HG02884 (cell line): Measurements from ENCODE around the gene GGACT.
"Not testable (repeated sequence)": the region's sequence is repeated elsewhere in the genome, so short reads cannot be mapped to it uniquely, and the experiment has no call there.

Experiments
- ATAC-seq: cut with Tn5 transposase; IDR thresholded peaks from one replicate; pipeline ENCODE4 v1.9.1; 2021; ENCODE audit warnings: mild to moderate bottlenecking, moderate library complexity; ENCODE audit not compliant: unreplicated experiment

The GGACT gene

DNA sequence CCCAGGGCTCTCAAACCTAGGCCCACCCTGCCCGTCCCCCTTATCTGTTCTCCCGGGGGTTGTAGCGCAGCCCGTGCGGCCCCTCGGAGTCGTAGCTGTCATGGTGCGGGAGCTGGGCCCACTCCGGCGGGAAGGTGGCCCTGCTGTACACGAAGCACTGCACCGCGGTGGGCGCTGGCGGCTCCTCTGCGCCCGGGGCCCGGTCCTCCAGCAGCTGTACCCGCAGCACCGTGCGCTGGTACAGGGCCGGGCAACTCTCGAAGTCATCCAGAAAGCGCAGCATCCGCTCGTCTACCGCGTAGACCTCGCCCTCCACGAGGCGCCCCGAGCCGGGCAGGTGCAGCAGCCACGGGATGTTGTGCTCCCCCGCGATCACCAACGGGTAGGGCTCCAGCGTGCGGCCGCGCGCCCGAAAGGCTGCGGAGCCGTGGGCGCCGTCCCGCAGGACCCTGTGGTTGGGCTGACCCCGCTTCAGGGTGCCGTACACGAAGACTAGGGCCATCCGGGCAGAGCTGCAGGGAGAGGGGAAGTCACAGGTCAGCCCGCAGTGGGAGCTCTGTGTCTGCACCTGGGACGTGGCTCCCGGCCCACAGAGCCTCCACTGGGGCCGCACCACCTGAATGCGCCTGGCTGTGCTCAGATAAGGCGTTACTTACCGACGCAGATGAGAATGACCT lies 56.4 kb downstream of the GGACT start:
- no peak for ATAC-seq

GRCh38 chr13:100530671-100531213 lies 57.8 kb downstream of the GGACT start:
- no peak for ATAC-seq

DNA sequence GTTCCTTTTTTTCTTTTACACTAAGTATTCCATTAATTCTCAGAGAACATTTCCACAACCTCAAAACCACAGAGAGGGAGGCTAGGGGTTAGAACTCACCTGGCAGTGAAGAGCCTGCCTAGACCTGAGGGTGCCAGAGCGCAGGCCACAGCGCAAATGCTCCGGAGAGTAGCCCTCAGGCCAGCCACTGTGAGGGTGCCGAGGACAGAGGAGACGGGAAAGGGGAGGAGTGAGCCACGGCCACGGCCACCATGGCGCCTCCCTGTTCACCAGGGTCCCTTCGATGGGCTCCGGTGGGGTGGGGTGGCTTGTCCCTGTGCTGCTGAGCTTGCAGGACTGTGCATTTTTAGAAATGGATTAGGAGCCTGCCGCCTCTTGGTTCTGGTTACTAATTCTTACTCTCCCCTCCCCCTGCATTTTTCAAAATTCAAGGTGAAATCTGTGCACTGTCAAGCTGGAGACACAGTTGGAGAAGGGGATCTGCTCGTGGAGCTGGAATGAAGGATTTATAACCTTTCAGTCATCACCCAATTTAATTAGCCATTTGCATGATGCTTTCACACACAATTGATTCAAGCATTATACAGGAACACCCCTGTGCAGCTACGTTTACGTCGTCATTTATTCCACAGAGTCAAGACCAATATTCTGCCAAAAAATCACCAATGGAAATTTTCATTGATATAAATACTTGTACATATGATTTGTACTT lies 58.8 kb downstream of the GGACT start:
- ATAC-seq = no peak

- ATAC-seq = no peak
Measured at GRCh38 chr13:100528820-100529219, 59.8 kb downstream of the GGACT start.

DNA sequence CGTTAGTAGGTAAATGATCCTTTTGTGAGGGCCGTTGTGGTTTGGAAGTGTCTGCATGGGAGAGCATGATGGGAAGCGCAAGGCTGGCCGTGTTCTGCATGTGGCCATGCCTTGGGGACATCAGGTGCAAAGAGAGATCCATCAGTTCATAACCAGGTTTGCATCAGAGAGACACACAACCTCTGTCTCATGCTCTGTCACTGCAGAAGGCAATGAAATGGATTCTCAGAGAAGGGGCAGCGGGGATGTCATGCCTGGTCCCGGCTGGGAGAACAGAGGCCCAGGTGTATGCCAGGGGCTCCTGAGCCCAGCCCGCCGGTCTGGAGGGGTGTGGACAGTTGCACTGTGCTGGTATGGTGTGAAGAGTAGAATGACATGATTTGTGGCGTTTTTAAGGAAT lies 60.2 kb downstream of the GGACT start:
- no peak for ATAC-seq

DNA sequence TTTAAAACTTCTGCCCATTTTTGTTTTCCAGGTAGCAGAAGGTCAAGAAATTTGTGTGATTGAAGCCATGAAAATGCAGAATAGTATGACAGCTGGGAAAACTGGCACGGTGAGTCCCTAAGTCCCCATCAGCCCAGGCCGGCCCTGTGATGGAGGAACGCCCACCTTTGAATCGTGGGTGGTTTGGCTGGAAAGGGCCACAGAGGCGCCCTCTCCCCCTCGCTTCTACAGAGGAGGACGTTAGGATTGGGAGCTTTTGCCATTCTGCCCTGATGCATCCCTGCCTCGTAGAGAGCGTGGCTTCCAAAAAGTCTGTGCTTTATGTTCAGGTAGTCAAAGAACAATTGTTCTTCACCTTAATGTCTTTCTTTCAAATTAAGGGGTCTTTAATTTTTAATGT lies 60.9 kb downstream of the GGACT start:
- no peak for ATAC-seq

- ATAC-seq = no peak
Measured at GRCh38 chr13:100526318-100527000, 62.1 kb downstream of the GGACT start.

GRCh38 chr13:100525453-100526317 lies 62.9 kb downstream of the GGACT start:
- no peak for ATAC-seq

DNA sequence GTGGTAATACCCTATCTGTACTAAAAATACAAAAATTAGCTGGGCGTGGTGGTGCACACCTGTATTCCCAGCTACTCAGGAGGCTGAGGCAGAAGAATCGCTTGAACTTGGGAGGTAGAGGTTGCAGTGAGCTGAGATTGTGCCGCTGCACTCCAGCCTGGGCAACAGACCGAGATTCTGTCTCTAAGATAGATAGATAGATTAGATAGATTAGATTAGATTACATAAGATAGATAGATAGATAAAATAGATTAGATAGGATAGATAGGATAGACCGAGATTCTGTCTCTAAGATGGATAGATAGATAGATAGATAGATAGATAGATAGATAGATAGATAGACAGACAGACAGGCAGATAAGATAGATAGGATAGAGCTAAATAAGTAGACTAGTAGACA lies 63.9 kb downstream of the GGACT start:
- not testable (repeated sequence) for ATAC-seq

DNA sequence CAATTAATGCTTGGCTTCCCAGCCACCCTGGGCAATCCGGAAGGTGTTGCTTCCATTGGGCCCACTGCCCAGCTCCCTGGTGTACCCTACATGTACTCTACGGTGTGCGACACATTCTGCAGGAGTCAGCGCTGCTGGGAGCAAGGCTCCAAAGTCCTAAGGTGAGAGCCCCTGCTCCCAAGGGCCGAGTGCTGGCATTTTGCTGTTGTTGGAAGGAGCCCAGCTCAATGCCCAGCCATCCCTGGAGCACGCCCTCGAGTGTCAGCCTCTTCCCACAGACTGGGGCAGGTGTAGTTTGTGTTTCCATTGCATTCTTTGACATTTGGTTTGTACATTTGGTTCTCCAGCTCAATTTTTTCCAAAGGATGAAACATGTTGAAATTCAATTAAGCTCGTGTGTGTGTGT lies 64.6 kb downstream of the GGACT start:
- ATAC-seq = no peak

GRCh38 chr13:100523411-100523810 lies 65.2 kb downstream of the GGACT start:
- ATAC-seq = no peak

DNA sequence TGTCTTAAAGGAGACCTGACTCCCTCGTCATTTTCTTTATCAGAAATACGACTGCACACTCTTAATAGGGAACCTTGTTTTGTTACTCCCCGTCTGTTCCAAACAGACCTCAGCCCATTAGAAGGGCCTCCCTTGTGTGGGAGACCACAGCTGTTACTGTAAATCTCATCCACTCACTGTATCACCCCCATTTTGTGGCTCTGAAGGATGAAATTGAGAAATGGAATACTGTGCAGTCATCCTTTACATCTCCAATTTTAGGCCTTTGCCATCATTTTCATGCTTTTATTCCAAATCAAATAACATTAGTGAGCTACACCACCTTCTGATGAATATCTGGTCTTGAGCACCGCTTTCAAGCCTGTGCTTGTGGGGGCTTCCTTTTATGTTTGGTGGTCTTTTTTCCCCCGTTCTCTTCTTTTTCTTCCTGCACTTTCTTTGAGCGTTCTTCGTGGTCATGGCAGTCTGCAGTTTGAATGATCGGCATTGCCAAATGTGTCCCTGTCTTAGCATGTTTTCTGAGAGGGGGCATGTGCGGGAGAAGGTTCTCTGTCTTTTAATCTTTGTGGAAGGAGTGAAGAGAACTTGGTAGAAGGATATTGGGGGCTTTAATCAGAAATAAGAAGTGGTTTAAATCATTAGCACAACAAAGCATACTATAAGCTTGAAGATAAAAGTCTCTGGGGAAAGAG lies 65.8 kb downstream of the GGACT start:
- no peak for ATAC-seq

DNA sequence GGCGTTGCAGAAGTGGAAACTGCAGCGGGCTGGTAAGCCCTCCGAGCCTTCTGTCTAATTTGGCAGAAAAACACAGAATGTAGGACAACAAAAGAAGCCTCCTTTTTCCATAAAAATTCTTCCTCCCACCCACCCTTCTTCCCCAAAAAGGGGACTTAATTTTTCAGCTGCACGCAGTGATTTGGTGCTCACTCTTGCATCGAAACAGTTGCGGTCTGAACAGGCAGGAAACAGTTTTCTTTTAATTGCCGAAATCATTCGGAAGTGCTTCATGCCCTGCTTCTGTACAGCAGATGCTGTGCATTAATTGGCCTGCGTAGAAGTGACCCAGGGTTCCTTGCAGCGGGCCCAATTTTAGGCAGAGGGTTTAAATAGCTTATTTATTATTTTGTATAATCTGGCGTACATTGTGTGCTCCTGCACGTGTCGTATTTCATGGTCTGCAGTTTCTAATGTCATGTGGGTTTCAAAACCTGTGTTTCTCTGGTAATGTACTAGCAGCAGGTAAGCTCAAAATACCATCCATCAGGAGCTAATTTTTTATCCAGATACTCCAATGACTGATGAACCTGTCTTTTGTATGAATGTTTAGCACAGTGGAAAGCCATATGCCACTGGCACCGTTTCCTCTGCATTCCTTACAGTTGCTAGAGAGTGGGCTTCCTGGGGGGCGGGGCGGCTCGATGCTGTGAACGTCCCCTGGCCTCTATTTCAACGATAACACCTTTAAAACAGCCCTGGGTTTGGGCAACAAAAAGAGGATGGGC lies 66.6 kb downstream of the GGACT start:
- no peak for ATAC-seq

DNA sequence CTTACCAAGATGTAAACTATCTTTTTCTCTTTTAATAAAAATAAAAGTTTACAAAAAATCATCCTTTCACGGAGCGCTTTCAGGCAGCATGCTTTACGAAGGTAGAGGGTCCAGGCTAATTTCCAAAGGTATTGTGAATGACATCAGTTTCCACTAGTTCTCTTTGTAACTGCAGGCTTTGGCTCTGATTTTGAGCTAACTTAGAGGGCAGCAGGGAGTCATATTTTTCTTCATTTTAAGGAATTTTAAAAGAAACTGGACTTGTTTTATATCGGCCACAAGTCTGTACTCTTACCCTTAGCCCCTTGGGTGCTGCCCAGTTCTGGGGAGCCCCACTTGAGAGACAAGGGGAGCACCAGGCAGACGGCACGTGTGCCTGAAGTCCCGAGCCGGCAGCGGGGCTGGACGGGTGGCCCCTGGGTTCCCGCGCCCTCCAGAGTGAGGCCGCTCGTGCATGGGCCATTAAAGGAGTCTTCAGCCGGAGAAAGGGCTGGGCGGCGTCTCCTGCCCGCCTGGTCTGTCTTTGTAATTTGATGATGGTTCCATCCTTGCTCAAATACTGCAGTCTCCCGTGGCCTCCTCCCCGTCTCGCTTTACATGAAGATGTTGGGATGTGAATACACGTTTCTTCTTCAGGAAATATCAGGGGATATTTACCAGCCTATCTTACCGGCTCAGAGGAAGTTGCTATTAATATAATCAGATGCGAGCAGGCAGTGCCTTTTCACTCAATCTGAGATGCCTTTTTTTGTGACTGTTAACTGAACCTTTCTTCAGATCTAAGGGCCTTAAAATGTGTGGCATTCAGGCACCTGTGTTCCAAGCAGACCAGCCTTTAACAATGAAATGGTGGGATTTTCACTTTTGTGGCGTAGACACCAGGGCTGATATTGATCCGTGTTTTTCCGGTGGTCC lies 67.4 kb downstream of the GGACT start:
- no peak for ATAC-seq

DNA sequence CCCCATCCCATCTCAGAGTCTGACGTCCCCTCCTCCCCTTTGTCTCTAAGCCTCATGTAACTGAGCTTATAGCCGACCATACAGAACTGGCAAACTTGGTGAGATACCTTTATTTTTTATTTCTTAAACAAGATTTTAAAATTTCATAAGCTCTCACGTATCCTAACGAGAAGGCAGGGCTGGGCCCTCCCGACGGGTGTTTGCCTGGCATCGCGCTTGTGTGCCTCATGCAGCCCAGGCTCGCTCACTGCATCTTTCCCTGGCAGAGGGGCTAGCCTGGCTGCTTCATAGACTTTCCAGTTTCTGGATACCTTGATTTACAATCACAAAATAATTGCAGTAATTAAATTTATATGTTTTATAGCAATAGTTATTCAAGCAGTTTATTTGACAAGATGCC lies 69.0 kb downstream of the GGACT start:
- no peak for ATAC-seq

DNA sequence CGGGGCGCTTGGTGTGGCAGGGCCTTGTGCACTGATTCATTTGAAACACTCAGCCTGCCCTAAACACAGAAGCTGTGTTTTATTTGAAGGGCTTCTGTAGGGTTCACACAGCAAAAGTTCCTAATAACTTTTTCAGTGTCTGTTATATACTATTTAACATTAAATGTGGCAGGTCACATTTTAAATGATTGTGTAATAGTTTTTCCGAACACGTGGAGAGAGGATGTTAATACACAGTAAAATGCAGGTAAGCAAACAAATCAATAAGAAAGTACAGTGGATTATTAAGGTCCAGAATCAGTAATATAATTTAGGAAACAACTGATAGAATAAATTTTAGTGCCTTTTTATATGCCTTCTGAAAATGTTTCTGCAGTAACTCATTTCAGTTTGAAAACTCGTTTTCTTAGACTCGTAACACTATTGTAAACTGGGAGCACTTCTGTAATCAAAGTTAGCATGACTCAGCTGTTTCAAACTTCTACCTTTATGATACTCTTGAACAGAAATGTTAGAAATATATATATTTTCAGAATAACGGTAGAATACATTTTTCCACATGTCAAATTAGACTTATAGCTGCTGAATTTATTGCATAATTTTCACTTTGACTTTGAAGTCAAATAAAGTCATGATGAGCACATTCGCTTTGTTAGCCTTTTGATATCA lies 70.1 kb downstream of the GGACT start:
- no peak for ATAC-seq

DNA sequence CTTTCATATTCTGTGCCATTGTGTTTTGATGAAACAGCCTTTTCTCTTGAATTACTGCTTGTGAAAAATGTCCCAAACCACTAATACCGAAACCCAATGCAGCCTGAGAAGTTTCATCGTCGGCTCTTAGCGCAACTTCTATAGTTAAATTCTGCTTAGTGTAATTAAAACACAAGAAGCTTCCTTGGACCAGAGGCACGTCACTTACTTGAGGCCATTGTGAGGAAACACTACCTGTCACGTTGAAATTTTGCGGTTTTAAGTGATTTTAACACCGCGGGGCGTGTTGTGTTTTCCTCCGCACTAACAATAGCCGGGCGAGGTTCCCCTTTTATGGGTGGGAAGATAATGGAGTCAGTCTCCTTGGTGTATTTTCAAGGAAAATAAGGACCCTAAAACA lies 70.9 kb downstream of the GGACT start:
- no peak for ATAC-seq

GRCh38 chr13:100517135-100517534 lies 71.5 kb downstream of the GGACT start:
- ATAC-seq = no peak
